LNCAP (cell line): Measurements from ENCODE around the gene FLYWCH2.

Experiments
- TF ChIP-seq, protein P1 (sequence below): fragments of 450-650 bp; IDR thresholded peaks from 2 replicates; pipeline ENCODE4 v1.5.1; 2017; ENCODE audit warnings: mild to moderate bottlenecking

FLYWCH2 gene

DNA sequence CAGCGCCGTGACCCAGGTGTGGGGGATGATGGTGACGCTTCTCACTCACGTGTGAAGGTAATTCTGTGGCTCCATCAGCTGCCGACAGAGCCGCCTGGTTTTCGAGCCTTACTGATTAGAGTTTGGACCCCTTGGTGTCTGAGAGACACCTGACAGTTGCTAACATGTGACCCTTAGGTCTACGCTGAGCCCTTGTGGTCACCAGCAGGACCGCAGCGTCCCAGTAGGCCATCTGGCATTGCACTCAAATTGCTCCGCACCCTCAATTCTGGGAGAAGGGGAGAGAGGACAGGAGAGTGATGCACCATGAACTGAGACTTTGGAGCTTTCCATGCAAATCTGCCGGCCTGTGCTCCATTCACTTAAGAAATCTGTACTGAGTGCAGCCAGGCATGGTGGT, 31.2 kb downstream of the FLYWCH2 start:
- TF ChIP-seq, protein P1, sequence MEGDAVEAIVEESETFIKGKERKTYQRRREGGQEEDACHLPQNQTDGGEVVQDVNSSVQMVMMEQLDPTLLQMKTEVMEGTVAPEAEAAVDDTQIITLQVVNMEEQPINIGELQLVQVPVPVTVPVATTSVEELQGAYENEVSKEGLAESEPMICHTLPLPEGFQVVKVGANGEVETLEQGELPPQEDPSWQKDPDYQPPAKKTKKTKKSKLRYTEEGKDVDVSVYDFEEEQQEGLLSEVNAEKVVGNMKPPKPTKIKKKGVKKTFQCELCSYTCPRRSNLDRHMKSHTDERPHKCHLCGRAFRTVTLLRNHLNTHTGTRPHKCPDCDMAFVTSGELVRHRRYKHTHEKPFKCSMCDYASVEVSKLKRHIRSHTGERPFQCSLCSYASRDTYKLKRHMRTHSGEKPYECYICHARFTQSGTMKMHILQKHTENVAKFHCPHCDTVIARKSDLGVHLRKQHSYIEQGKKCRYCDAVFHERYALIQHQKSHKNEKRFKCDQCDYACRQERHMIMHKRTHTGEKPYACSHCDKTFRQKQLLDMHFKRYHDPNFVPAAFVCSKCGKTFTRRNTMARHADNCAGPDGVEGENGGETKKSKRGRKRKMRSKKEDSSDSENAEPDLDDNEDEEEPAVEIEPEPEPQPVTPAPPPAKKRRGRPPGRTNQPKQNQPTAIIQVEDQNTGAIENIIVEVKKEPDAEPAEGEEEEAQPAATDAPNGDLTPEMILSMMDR = no peak

DNA sequence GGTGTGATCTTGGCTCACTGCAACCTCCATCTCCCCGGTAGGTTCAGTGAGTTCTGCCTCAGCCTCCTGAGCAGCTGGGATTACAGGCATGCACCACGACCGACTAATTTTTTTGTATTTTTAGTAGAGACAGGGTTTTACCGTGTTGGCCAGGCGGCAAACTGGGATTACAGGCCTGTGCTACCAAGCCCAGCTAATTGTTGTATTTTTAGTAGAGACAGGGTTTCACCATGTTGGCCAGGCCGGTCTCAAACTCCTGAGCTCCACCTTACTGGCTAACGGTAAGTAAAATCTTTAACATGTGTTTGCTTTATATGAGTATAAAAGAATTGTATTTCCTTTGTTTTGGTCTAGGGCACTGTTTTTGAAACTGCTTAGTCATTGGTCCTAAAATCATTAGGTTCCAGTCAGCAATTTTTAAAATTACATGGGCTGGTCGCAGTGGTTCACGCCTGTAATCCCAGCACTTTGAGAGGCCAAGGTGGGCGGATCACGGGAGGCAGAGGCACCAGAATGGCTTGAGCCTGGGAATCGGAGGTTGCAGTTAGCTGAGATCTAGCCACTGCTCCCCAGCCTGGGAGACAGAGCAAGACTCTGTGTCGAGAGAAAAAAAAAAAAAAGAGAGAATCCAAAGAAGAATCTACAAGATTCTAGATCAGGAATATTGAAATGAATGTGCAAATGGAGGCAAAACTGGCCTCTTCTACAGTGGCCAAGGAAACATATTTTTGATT, 32.3 kb downstream of the FLYWCH2 start:
- TF ChIP-seq, protein P1 = no peak

DNA sequence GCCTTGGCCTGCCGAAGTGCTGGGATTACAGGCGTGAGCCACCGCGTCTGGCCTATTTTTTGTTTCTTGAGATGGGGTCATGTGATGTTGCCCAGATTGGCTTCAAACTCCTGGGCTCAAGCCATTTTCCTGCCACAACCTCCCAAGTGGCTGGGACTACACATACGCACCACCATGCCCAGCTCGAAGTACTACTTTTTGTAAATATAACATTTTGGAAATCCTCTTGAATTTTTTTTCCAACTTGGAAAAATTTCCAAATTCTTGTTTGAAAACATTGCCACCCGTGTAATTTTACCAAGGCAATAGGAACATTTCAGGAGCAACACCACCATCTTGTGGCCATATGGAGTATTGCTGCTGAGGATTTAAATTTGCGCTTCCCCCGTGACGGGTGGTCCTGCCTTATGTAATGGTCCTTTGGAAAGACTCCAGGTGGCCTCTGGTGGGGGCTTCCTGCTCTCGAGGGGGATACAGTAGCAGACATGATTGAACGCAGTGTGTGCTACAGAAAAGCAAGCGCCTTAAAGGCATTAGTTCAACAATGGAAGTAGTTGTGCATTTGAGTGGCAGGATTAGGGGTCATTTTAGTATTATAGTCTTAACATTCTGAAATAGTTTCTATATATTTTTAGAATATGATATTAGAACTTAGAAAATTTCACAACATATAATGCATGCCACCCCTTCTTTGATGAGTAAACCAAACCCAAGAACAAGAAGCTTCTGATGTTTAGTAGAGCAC, 36.7 kb downstream of the FLYWCH2 start:
- TF ChIP-seq, protein P1 = peak; percentile 92

DNA sequence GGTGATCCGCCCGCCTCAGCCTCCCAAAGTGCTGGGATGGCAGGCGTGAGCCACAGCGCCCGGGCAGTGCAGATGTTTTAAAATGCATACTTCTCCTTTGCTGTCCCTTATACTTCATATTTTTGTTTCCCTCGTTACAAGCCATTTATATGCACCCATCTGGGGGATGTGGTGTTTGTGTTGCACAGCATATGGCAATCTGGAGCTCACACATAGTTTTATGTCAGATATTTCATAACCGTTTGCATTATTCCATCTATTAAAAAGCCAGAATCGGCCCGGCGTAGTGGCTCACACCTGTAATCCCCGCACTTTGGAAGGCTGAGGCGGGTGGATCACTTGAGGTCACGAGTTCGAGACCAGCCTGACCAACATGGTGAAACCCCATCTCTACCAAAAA, 40.5 kb downstream of the FLYWCH2 start:
- TF ChIP-seq, protein P1 = no peak

DNA sequence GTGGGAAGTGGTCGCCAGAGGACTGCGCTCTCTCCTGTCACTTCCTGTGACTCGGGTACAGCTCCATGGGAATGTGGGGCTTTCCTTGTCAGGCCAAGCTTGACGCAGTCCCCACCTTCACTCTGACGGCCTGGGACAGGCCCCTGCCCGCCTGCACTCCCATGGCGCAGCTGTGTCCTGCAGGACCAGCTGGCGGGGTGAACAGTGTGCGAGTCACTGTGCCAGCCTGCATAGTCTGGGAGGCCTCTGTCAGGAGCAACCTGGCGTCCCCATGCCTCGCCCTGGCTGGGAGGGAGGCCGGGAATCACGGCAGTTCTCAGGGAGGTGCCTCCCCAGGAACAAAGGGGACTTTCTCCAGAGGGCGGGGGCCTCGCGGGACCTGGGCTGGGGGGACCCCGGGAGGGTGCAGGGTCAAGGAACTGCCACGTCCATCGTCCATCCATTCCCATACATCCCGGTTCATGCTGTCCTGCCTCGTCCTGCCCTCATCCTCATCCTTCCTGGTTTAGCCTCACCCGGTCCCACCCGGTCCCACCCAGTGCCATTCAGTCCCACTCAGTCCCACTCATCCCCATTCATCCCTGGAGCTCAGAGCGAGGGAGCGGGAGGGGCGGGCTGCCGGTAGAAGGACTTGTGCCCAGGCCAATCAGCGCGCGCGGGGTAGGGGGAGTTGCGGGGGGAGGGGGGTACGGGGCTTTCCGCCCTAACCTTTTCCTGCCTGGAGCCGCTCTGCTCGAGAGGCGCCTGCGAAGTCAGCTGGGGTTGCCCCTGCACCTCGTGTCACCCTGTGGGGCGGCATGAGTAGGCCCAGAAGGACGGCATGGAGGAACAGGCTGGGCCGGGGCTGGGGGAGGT, 42.1 kb downstream of the FLYWCH2 start:
- TF ChIP-seq, protein P1 = no peak

DNA sequence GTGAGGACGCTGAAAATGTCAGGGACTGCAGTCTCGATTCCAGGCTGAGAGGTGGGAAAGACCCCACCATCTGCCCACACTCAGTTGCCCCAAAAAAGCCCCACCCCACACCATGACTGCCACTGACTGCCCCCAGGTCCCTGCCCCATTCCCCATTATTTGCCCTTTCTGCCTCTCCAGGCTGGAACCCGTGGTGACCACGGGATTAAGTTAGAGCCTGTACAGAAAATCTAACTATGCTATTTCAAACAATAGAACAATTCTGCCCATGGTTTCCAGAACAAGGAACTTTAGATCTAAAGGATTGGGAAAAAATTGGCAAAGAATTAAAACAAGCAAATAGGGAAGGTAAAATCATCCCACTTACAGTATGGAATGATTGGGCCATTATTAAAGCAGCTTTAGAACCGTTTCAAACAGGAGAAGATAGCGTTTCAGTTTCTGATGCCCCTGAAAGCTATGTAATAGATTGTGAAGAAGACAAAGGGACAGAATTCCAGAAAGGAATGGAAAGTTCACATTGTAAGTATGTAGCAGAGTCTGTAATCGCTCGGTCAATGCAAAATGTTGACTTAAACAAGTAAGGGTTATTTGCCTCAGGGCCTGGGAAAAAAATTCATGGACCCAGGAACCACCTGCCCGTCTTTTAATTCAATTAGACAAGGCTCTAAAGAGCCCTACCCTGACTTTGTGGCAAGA, 43.1 kb downstream of the FLYWCH2 start:
- TF ChIP-seq, protein P1 = no peak

DNA sequence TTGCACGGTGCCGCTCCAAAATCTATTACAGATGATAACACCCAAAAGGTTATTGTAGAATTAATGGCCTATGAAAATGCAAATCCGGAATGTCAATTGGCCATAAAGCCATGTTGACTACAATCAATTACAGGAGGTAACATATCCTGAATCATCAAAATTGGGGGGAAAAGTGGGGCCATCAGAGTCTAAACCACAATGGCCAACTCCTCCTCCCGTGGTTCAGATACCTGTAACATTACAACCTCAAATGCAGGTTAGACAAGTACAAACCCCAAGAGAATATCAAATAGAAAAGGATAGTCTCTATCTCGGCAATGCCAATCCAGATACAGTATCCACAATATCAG, 43.6 kb downstream of the FLYWCH2 start:
- TF ChIP-seq, protein P1 = no peak
